Thoracic aorta (tissue), 2 donors: Measurements from ENCODE around the gene METTL1. TPM values are rescaled to one million over a fixed set of nuclear protein-coding genes. Genes with fewer than 3 reads are reported as not detected.
A peak's percentile ranks its signal among the peaks of the same experiment; 100 is the strongest.

ENCODE experiments used
- ATAC-seq: fragments of 150-250 bp; one replicate; pipeline ENCODE4 v1.8.0; 2017; ENCODE audit warnings: low read depth; ENCODE audit not compliant: insufficient number of reproducible peaks, low FRiP score
- DNase-seq: peaks from one replicate; pipeline ENCODE4 v3.0.0-alpha.2; 2020; ENCODE audit warnings: low spot score
- H3K27ac ChIP-seq, 2 donors: fragments of 200-600 bp; sonication (generic); 1 replicate in 1 of 2; 2 replicates in 1 of 2; pipeline ENCODE4 v1.5.1; 2016; ENCODE audit warnings: mild to moderate bottlenecking in 2 of 2, moderate library complexity in 2 of 2
- H3K27me3 ChIP-seq: fragments of 200-600 bp; sonication (generic); replicated peaks from 2 replicates; pipeline ENCODE4 v1.6.0; 2016; ENCODE audit warnings: mild to moderate bottlenecking; ENCODE audit not compliant: insufficient read depth
- H3K36me3 ChIP-seq: fragments of 200-600 bp; sonication (generic); one replicate; pipeline ENCODE4 v1.5.1; 2016
- H3K4me1 ChIP-seq, 2 donors: fragments of 200-600 bp; sonication (generic); 1 replicate in 1 of 2; 2 replicates in 1 of 2; pipeline versions ENCODE4 v1.5.1 to v1.6.0; 2016; ENCODE audit warnings: low read depth in 2 of 2, mild to moderate bottlenecking in 1 of 2; ENCODE audit not compliant: control insufficient read depth in 1 of 2
- H3K4me3 ChIP-seq: fragments of 200-600 bp; sonication (generic); 2 replicates; pipeline ENCODE4 v1.5.1; 2016; ENCODE audit warnings: mild to moderate bottlenecking
- H3K9me3 ChIP-seq: fragments of 200-600 bp; sonication (generic); 2 replicates; pipeline ENCODE4 v1.5.1; 2016
- CTCF ChIP-seq: fragments of 200-600 bp; sonication (generic); IDR thresholded peaks from one replicate; pipeline ENCODE4 v1.5.1; 2019; ENCODE audit warnings: antibody characterized with exemption
- total RNA-seq, 2 donors: library from RNA; depleted of rRNA; stranded (reverse); fragments of >200 nt; gene quantifications; one replicate each; pipeline versions ENCODE4 v1.1.0 to v1.2.3, GENCODE V29; 2016

Gene METTL1
- total RNA-seq, 2 donors from 2014 or later, result 10.4 to 13.5 TPM

DNA sequence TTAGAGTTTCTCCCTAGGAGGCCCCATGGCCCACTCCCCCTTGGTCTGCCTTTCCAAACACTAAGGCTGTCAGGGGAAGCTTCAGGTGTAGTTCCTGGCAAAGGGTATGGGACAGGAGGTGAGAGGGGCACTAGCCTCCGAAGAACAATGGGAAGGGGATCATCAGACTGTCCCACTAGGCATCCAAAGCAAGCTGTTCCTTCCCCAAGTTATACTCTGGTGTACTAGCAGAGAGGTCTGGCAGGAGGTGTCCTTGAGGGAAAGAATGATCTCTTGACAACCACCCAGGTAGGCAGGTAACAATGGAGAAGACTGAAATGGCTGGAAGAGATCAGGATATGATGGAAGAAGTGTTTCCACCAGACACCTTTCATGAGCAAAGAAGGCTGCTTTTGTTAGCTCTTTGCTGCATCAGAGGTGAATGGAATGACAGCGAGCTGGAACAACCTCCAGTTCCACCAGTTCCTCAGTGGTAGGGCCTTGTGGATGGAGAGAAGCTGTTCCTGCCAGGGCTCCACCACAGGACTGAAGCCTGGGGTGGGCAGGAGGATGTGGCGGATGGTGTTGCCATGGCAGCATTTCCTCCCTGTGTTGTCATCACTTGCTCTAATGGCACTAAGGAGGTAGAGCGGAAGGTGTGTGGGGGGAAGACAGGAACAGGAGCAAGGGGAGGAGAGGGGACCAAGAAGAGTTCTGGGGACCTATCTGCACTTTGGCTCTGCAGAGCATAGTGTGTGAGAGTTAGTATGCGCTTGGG, 31.1 kb downstream of the METTL1 start:
- H3K4me3 ChIP-seq, result no peak overlapping the region
- no peak for DNase-seq

DNA sequence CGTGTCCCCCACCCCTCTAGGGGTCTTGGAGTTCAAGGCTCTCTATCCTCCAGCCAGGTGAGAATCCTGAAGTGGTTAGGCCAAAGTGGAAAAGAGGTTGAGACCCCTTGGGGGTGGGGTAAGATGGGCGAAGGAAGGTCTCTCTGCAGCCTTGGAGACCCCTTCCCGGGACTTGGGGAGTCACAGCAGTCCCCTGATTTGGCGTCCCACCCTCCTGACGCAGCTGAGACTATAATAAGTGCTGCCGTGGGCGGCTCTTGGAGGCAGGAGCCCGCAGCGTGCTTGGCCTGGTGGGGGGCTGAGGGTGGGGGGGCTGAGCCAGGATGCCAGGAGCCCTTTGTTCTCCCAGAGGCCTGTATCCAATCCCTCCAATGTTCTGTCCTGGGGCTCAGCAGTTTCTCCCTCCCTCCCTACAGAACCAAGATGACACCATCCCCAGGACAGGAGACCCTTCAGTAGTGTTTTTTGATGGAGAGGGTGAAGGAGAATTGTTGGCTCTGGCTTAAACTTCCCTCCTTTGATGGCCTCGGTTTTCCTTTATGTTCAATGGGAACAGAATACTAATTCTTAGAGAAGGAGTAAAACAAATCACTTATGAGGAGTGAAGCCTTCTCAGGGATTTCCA, 31.9 kb downstream of the METTL1 start:
- no peaks in the 10 kb centered on the region for H3K9me3 ChIP-seq
- H3K4me1 ChIP-seq, result peaks cover 28 to 34% of the 10 kb centered on the region in 2 donors
- no peaks in the 10 kb centered on the region for H3K36me3 ChIP-seq
- no peak for TF ChIP-seq CTCF
- H3K27ac ChIP-seq, result no peak overlapping the region
- no peak overlapping the region for H3K4me3 ChIP-seq
- ATAC-seq (no peak), DNase-seq (no peak)
- H3K27me3 ChIP-seq, result peaks cover 21% of the 10 kb centered on the region

More for the DNA sequence above, 31.1 kb downstream of the METTL1 start:
- Histone ChIP-seq H3K4me1 (peaks cover 31 to 34% of the 10 kb centered on the region in 2 donors), H3K36me3 (no peaks in the 10 kb centered on the region), H3K27me3 (peaks cover 19% of the 10 kb centered on the region), H3K9me3 (no peaks in the 10 kb centered on the region), H3K27ac (no peak overlapping the region)
- no peak for ATAC-seq
- TF ChIP-seq CTCF, result no peak

DNA sequence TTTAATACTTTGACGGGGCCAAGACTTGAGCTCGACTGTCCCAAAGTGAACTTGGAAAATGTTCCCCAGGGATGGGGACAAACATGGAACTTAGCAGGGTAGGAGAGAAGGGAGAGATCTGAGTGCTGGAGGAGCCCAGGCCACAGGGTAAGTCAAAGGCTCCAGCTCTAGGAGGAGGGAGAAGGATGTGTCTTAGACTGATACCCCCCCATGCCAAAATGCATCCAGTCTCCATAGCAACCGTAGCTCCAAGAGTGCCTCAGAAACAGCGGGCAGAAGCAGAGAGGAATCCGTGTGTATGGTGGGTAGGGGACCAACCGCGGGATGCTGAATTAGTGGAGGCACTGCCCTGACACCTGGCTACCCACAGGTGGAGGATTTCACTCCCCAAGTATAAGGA, 32.5 kb downstream of the METTL1 start:
- Histone ChIP-seq H3K36me3 (no peaks in the 10 kb centered on the region), H3K9me3 (no peaks in the 10 kb centered on the region), H3K4me1 (peaks cover 28 to 34% of the 10 kb centered on the region in 2 donors), H3K27ac (no peak overlapping the region), H3K4me3 (no peak overlapping the region), H3K27me3 (peaks cover 21% of the 10 kb centered on the region)
- DNase-seq (no peak), ATAC-seq (no peak)
- no peak for TF ChIP-seq CTCF

GRCh38 chr12:57738661-57739237, 33.2 kb downstream of the METTL1 start, which contains the start of gene AGAP2:
AGAP2 (minus strand) TSS chr12:57738742; CDS start chr12:57738246, 496 bp downstream.
- peaks cover 21% of the 10 kb centered on the region for H3K27me3 ChIP-seq

More at GRCh38 chr12:57738661-57739237, 33.2 kb downstream of the METTL1 start, which contains the start of gene AGAP2:
- Histone ChIP-seq H3K4me1 (peaks cover 28 to 34% of the 10 kb centered on the region in 2 donors), H3K9me3 (no peaks in the 10 kb centered on the region), H3K27ac (peak within 1 kb of the TSS in 1 of 2 donors; percentile 43), H3K4me3 (peak within 1 kb of the TSS; percentile 59), H3K36me3 (no peaks in the 10 kb centered on the region)
- ATAC-seq, result no peak
- DNase-seq, result no peak
- TF ChIP-seq CTCF, result no peak
